NOMO-1 treated with dmso at 0.1 percent for 144 hours (cell line): ENCODE results near the gene GAGE13.
"Not testable (repeated sequence)": the region's sequence is repeated elsewhere in the genome, so short reads cannot be mapped to it uniquely, and the experiment has no call there.

Experiments
- DNase-seq: peaks from one replicate; lab custom pipeline; 2025; ENCODE audit not compliant: unreplicated experiment; lab: John Stamatoyannopoulos, UW

The GAGE13 gene, protein sequence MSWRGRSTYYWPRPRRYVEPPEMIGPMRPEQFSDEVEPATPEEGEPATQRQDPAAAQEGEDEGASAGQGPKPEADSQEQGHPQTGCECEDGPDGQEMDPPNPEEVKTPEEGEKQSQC

DNA sequence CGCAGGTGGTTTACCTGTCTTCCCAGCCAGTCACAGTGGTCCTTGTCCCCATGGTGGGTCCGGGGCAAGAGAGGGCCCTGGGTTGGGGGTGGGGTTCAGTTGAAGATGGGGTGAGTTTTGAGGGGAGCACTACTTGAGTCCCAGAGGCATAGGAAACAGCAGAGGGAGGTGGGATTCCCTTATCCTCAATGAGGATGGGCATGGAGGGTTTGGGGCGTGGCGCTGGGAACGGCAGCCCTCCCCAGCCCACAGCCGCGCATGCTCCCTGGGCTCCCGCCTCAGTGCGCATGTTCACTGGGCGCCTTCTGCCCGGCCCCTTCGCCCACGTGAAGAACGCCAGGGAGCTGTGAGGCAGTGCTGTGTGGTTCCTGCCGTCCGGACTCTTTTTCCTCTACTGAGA, at the start of gene GAGE13:
GAGE13 (plus strand) TSS at position 301 of the 400 bp plus-strand sequence. CDS start 1,156 bp downstream, outside the sequence.
- DNase-seq = not testable (repeated sequence)

- no peak for DNase-seq
Observed at GRCh38 chrX:49282647-49283011, 48.8 kb upstream of the GAGE13 start.

DNA sequence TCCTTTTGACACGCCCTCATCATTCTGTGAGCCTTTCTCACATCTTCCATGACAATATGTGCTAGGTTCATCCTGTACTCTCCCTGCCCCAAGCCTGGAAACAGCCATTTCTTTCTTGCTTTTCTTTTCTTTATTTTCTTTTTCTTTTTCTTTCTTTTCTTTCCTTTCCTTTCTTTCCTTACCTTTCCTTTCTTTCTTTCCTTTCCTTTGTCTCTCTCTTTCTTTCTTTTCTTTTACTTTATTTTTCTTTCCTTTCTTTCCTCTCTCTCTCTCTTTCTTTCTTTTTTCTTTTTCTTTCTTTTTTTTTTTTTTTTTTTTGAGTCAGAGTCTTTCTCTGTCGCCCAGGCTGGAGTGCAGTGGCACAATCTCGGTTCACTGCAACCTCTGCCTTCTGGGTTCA, 47.2 kb upstream of the GAGE13 start:
- no peak for DNase-seq

- DNase-seq = no peak
Observed at GRCh38 chrX:49286136-49286535, 45.2 kb upstream of the GAGE13 start.

DNA sequence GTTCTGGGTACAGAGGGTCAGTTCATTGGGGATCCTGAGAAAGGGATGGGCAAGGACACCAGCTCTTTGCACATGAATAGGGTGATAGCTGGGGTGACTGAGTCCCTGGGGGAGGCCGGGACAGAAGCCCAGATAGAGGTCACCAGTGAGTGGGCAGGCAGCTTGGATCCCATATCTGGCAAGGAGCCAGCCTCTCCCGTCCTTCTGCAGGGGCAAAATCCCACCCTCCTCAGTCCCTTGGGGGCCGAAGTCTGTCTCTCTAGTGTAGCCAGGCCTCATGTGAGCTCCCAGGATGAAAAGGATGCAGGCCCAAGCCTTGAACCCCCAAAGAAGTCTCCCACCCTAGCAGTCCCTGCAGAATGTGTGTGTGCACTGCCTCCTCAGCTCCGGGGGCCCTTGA, 44.8 kb upstream of the GAGE13 start:
- no peak for DNase-seq

DNA sequence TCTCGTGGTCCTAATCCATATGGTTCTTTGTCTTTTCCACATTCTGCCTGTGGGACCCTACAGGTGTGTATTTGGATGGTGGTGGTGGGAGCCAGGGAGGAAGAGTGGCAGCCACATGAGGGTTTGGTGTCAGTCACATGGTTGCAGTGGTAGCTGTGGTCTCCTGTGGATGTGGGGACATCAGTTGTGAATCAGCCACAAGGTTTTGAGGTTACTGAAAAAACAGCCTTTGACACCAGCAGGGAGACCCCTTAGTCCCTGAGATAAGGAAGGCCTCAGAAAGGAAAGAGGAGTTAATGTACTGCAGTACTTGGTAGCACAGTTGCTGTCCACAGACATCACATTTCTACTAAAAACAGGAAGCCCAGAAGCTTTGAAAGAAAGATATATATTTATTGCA, 43.7 kb upstream of the GAGE13 start:
- no peak for DNase-seq

GRCh38 chrX:49290215-49290614, 41.2 kb upstream of the GAGE13 start:
- DNase-seq = no peak

GRCh38 chrX:49291615-49292337, 39.6 kb upstream of the GAGE13 start:
- no peak for DNase-seq

DNA sequence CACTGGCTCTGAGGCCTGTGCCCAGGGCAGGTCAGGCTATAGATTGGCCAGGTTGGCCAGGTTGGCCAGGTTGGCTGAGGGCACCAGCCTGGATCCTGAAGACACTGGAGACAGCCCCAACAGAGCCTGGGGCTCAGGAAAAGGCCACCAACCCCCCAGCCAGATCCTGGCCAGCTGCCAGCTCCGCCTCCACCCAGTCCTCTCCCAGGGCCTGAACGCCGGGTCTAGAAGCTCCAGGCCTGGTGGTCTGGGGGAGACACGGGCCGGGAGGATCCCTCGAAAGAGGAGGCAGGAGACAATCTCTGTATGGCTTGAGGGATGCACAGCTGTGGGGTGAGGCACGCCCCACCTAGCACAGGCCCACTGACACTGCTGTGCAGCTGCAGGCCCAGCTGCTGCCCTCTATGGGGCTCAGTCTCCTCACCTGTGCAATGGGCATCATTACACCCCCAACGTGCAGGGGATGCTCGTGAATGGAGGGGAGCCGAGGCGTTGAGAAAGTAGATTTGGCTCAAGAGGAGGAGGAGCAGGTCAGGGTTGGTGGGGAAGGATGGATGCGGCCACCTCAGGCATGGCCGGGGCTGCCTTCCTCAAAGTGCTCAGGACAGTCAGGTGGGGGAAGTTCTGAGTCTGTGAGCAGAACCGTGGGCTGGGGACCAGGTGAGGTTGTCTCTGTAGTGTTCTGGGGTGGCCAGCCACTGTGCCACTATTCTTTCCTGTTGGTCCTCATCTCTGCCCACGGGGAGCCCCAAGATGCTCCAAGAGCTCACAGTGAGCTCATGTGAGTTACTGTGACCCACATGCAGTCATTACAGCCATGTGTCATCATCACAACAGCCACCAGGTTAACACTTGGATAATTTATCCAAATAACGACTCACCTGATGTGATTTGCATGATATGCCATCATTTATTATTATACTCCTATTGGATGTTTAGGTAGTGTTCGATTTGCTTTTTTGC, 38.7 kb upstream of the GAGE13 start:
- DNase-seq = no peak

DNA sequence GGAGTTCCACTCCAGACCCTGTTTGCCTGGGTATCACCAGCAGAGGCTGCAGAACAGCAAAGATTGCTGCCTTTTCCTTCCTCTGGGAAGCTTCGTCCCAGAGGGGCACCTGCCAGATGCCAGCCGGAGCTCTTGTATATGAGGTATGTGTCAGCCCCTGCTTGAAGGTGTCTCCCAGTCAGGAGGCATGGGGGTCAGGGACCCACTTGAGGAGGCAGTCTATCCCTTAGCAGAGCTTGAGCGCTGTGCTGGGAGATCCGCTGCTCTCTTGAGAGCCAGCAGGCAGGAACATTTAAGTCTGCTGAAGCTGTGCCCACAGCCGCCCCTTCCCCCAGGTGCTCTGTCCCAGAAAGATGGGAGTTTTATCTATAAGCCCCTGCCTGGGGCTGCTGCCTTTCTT, 32.1 kb upstream of the GAGE13 start:
- DNase-seq = not testable (repeated sequence)

DNA sequence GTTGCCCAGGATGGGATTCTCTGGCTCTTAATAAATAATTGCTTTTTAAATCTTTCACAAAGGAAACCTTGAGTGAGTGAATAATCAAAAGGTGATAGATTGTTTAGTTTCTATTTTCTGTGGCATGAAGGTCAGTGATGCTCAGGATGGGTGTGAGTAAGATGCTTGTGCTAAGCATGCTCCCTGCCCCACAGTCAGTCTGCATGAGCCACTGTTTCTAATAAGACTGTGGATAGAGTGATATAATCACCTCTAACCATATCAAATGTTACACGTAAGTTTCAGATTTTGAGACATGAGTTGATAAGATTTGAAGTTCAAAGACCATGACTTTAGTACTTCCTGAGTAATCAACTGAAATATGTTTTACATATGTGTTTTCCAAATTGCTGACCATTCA, 30.7 kb upstream of the GAGE13 start:
- DNase-seq = no peak

DNA sequence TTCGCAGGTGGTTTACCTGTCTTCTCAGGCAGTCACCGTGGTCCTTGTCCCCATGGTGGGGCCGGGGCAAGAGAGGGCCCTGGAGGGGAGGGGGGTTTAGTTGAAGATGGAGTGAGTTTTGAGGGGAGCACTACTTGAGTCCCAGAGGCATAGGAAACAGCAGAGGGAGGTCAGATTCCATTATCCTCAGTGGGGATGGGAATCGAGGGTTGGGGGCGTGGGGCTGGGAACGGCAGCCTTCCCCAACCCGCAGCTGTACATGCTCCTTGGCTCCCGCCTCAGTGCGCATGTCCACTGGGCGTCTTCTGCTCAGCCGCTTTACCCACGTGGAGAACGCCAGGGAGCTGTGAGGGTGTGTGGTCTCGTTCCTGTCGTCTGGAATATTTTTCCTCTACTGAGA, 28.0 kb upstream of the GAGE13 start, which contains the start of gene GAGE10:
GAGE10 (plus strand) TSS at position 301 of the 400 bp plus-strand sequence. CDS start 1,214 bp downstream, outside the sequence.
- no peak for DNase-seq

GRCh38 chrX:49307775-49308174, 23.6 kb upstream of the GAGE13 start:
- not testable (repeated sequence) for DNase-seq

GRCh38 chrX:49308604-49309269, 22.6 kb upstream of the GAGE13 start:
- peak; percentile 24 for DNase-seq

DNA sequence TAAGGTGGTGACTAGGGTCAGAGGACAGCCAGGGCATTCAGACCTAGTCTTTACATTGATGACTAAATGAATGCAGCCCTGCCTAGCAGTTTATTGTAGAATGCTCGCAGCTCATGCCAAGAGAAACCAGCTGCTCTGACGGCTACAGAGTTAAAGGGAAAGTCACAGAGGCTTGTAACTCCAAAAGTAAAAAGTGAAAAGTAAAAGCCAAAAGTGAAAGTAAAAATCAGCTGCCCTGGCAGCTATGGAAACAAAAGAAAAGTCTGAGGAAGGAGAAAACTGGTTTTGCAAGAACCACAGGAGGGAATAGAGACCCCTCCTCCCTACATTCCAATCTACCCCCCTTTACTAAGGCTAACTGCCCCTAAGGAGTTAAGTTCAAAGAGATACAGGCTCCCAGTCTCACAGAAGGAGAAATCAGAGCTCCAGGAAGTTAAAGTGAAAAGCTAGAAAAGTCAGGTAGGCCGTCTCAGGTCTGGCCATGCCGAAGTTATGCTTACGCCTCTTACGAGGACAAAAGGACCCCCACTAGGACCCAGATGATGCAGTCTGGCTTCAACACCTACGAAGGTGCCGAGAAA, 21.9 kb upstream of the GAGE13 start:
- no peak for DNase-seq

- no peak for DNase-seq
Observed at GRCh38 chrX:49310371-49310770, 21.0 kb upstream of the GAGE13 start.

- no peak for DNase-seq
Observed at GRCh38 chrX:49312176-49312575, 19.2 kb upstream of the GAGE13 start.

GRCh38 chrX:49316085-49316484, 15.3 kb upstream of the GAGE13 start:
- DNase-seq = no peak

DNA sequence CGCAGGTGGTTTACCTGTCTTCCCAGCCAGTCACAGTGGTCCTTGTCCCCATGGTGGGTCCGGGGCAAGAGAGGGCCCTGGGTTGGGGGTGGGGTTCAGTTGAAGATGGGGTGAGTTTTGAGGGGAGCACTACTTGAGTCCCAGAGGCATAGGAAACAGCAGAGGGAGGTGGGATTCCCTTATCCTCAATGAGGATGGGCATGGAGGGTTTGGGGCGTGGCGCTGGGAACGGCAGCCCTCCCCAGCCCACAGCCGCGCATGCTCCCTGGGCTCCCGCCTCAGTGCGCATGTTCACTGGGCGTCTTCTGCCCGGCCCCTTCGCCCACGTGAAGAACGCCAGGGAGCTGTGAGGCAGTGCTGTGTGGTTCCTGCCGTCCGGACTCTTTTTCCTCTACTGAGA, 9.6 kb upstream of the GAGE13 start, which contains the start of gene GAGE12J:
GAGE12J (plus strand) TSS at position 301 of the 400 bp plus-strand sequence. CDS start 1,157 bp downstream, outside the sequence.
- not testable (repeated sequence) for DNase-seq

- not testable (repeated sequence) for DNase-seq
Observed at GRCh38 chrX:49322266-49322665, 9.1 kb upstream of the GAGE13 start.

GRCh38 chrX:49323735-49324134, 7.6 kb upstream of the GAGE13 start:
- not testable (repeated sequence) for DNase-seq
